HCT116 (cell line): ENCODE data around the gene RANBP10. TPM values are rescaled to one million over a fixed set of nuclear protein-coding genes. Genes with fewer than 3 reads are reported as not detected.
"Not testable (repeated sequence)": the region's sequence is repeated elsewhere in the genome, so short reads cannot be mapped to it uniquely, and the experiment has no call there.

Experiments used
- ATAC-seq: fragments of 200-7000 bp; cut with Tn5 transposase; 2 replicates; pipeline ENCODE4 v1.9.1; 2020; ENCODE audit warnings: mild to moderate bottlenecking, moderate library complexity
- BruUV-seq: library from RNA; stranded (reverse); fragments of 400-500 nt; replicated peaks from 2 replicates; lab custom pipeline; 2021; lab: Mats Ljungman, UMichigan
- CTCF ChIA-PET: fragments of 300-600 bp; sonication (Branson Sonifier 250); formaldehyde crosslinking; loops from one replicate; lab custom pipeline; 2021; ENCODE audit warnings: antibody characterized with exemption; lab: Charles Lee
- POLR2A ChIA-PET: fragments of 300-600, 350-600 bp; sonication (Branson Sonifier 250); formaldehyde crosslinking; loops from one replicate; lab custom pipeline; 2021; ENCODE audit warnings: antibody characterized with exemption; lab: Charles Lee
- RAD21 ChIA-PET, 2 experiments: fragments of 300-600 bp; sonication (Branson Sonifier 250); formaldehyde crosslinking; loops; one replicate each; lab custom pipeline; 2023; ENCODE audit warnings: low total read pairs in 2 of 2; ENCODE audit not compliant: uncharacterized antibody in 2 of 2, unreplicated experiment in 2 of 2, low non-redundant PET in 1 of 2; lab: Charles Lee
- DNase-seq: peaks from one replicate; pipeline ENCODE4 v3.0.0-alpha.2; 2010; ENCODE audit warnings: low read depth, low spot score
- H2AFZ ChIP-seq: fragments of 200-600 bp; shearing (Covaris generic), sonication (generic); 2 replicates; pipeline ENCODE4 v1.6.1; 2017; ENCODE audit warnings: low read depth, mixed run types, mixed read lengths, antibody characterized with exemption, low read length; ENCODE audit not compliant: poor library complexity, severe bottlenecking
- H3K27ac ChIP-seq: 2 replicates; pipeline ENCODE4 v1.5.1; 2012; ENCODE audit warnings: low read depth, low read length
- H3K27me3 ChIP-seq: fragments of 200-600 bp; sonication (generic); 2 replicates; pipeline ENCODE4 v1.6.1; 2016; ENCODE audit warnings: mixed run types, low read length, mixed read lengths; ENCODE audit not compliant: insufficient read depth
- H3K36me3 ChIP-seq, 2 experiments: fragments of 200-500 bp in 1 of 2; fragments of 200-600 bp in 1 of 2; sonication (Bioruptor generic) in 1 of 2; sonication (generic) in 1 of 2; 2 replicates each; pipeline versions ENCODE4 v1.5.1 to v1.6.1; 2014 to 2016; ENCODE audit warnings: low read length in 2 of 2, inconsistent platforms in 1 of 2, mixed read lengths in 1 of 2, mixed run types in 1 of 2; ENCODE audit not compliant: insufficient read depth in 2 of 2, control insufficient read depth in 1 of 2
- H3K4me1 ChIP-seq, 2 experiments: fragments of 200-600 bp in 1 of 2; sonication (generic) in 1 of 2; 2 replicates each; pipeline versions ENCODE4 v1.5.1 to v1.6.1; 2012 to 2017; ENCODE audit warnings: low read length in 2 of 2, inconsistent platforms in 1 of 2, mild to moderate bottlenecking in 1 of 2, mixed read lengths in 1 of 2, mixed run types in 1 of 2, moderate library complexity in 1 of 2; ENCODE audit not compliant: insufficient read depth in 2 of 2, control insufficient read depth in 1 of 2
- H3K4me2 ChIP-seq: fragments of 200-600 bp; sonication (generic); 2 replicates; pipeline ENCODE4 v1.6.1; 2017; ENCODE audit warnings: mixed run types, low read length, mixed read lengths
- H3K4me3 ChIP-seq, 2 experiments: fragments of 200-600 bp in 1 of 2; sonication (generic) in 1 of 2; replicated peaks in 1 of 2; 2 replicates each; pipeline ENCODE4 v1.5.1; 2011 to 2016; ENCODE audit warnings: low read length in 2 of 2, control low read depth in 1 of 2, low read depth in 1 of 2, mild to moderate bottlenecking in 1 of 2, mixed read lengths in 1 of 2, mixed run types in 1 of 2
- H3K79me2 ChIP-seq: fragments of 200-600 bp; sonication (generic); 2 replicates; pipeline ENCODE4 v1.6.1; 2017; ENCODE audit warnings: mild to moderate bottlenecking, mixed run types, low read length, moderate library complexity, mixed read lengths; ENCODE audit not compliant: insufficient read depth
- H3K9ac ChIP-seq: fragments of 200-600 bp; sonication (generic); 2 replicates; pipeline ENCODE4 v1.6.1; 2016; ENCODE audit warnings: low read length, mixed read lengths
- H3K9me2 ChIP-seq: fragments of 200-600 bp; sonication (generic), shearing (Covaris generic); 2 replicates; pipeline ENCODE4 v1.6.1; 2017; ENCODE audit warnings: mixed run types, mild to moderate bottlenecking, moderate library complexity; ENCODE audit not compliant: insufficient read depth
- H3K9me3 ChIP-seq, 2 experiments: fragments of 200-500 bp in 1 of 2; fragments of 200-600 bp in 1 of 2; sonication (Bioruptor generic) in 1 of 2; sonication (generic) in 1 of 2; 2 replicates each; pipeline ENCODE4 v1.6.1; 2014 to 2017; ENCODE audit warnings: low read length in 2 of 2, mixed read lengths in 2 of 2, inconsistent platforms in 1 of 2, low read depth in 1 of 2, mild to moderate bottlenecking in 1 of 2, mixed run types in 1 of 2, moderate library complexity in 1 of 2; ENCODE audit not compliant: control insufficient read depth in 1 of 2, insufficient read depth in 1 of 2
- H4K20me1 ChIP-seq: fragments of 200-600 bp; sonication (generic), shearing (Covaris generic); 2 replicates; pipeline ENCODE4 v1.6.1; 2017; ENCODE audit warnings: mixed run types, mild to moderate bottlenecking, moderate library complexity; ENCODE audit not compliant: insufficient read depth
- CEBPB ChIP-seq: IDR thresholded peaks from 2 replicates; pipeline ENCODE4 v1.6.1; 2012; ENCODE audit warnings: low read depth
- CTCF ChIP-seq, 3 experiments: fragments of 200-600 bp in 1 of 3; sonication (generic) in 1 of 3; IDR thresholded peaks in 2 of 3; conservative IDR thresholded peaks in 1 of 3; 2 replicates each; pipeline ENCODE4 v1.5.1; 2012 to 2017; ENCODE audit warnings: low read depth in 2 of 3, low read length in 2 of 3, antibody characterized with exemption in 1 of 3, borderline replicate concordance in 1 of 3, control low read depth in 1 of 3, mild to moderate bottlenecking in 1 of 3, mixed read lengths in 1 of 3, mixed run types in 1 of 3, moderate library complexity in 1 of 3; ENCODE audit not compliant: insufficient read depth in 1 of 3
- EGR1 ChIP-seq: IDR thresholded peaks from 2 replicates; pipeline ENCODE4 v1.6.1; 2012; ENCODE audit warnings: low read depth
- ELF1 ChIP-seq: IDR thresholded peaks from 2 replicates; pipeline ENCODE4 v1.6.1; 2012; ENCODE audit warnings: low read depth, borderline replicate concordance
- EZH2 ChIP-seq: fragments of 200-600 bp; sonication (generic); IDR thresholded peaks from 2 replicates; pipeline ENCODE4 v1.6.1; 2017; ENCODE audit warnings: antibody characterized with exemption, mixed run types
- JUND ChIP-seq: IDR thresholded peaks from 2 replicates; pipeline ENCODE4 v1.6.1; 2012
- SIN3A ChIP-seq: IDR thresholded peaks from 2 replicates; pipeline ENCODE4 v1.6.1; 2012; ENCODE audit warnings: low read depth
- TCF7L2 ChIP-seq: IDR thresholded peaks from 2 replicates; pipeline ENCODE4 v1.7.0; 2011; ENCODE audit warnings: borderline replicate concordance, inconsistent platforms; ENCODE audit not compliant: insufficient read depth, insufficient read length; ENCODE audit errors: extremely low read depth
- YY1 ChIP-seq: IDR thresholded peaks from 2 replicates; pipeline ENCODE4 v1.6.1; 2011; ENCODE audit warnings: low read length, low read depth, moderate library complexity, mild to moderate bottlenecking; ENCODE audit not compliant: insufficient replicate concordance; ENCODE audit errors: extremely low read depth
- ZFX ChIP-seq: fragments of 450-650 bp; IDR thresholded peaks from 2 replicates; pipeline ENCODE4 v1.6.1; 2017
- intact Hi-C: fragments of 100-400 bp; cut with micrococcal nuclease; formaldehyde crosslinking; loops from 2 replicates; pipeline ENCODE4 v1.10.0; 2022
- total RNA-seq: library from RNA; stranded (reverse); gene quantifications from one replicate; pipeline ENCODE4 v1.2.1, GENCODE V29; 2021; ENCODE audit not compliant: unreplicated experiment

Gene RANBP10
- total RNA-seq, 1 experiment from 2014 or later = 16.9 TPM

DNA sequence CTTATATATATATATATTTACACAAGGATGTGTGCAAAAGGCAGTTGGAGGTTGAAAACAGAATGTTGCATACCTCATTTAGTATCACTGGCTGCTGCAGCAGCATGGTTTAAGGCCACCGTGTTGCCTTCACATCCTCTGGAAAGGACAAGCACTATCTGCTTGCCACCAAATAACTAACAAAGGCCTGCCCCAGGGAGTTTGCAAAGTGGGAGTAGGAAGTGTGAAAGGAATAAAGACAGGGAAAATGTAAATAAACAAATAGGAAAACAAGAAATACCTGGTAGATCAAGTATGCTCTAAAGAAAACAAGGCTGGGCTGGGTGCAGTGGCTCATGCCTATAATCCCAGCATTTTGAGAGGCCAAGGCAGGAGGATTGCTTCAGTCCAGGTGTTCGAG lies 53.7 kb downstream of the RANBP10 start:
- Histone ChIP-seq H4K20me1 (no peaks in the 10 kb centered on the region), H3K27me3 (no peaks in the 10 kb centered on the region), H3K4me1 (no peaks in the 10 kb centered on the region), H3K4me3 (no peak overlapping the region), H3K9me3 (no peaks in the 10 kb centered on the region), H3K79me2 (no peaks in the 10 kb centered on the region; the same call in 1 of the 2 replicates), H3K9ac (no peak overlapping the region), H2AFZ (no peak overlapping the region), H3K9me2 (no peaks in the 10 kb centered on the region), H3K4me2 (no peak overlapping the region), H3K27ac (no peak overlapping the region), H3K36me3 (no peaks in the 10 kb centered on the region)
- ChIA-PET POLR2A (no interaction called here), CTCF (no interaction called here), RAD21 (no interaction called here)
- TF ChIP-seq SIN3A (no peak), CTCF (IDR thresholded peaks at IDR 0.05 in 2 of 3, conservative IDR thresholded peaks at IDR 0.05 in 1 of 3; ENCODE audit: borderline replicate concordance in 1 of 3, insufficient read depth in 1 of 3, low read depth in 2 of 3, low read length in 2 of 3) (no peak), TCF7L2 (no peak), JUND (no peak), ELF1 (no peak), EGR1 (no peak), ZFX (no peak), YY1 (no peak), CEBPB (no peak), EZH2 (no peak)
- intact Hi-C loops = no loop called here
- no TSS peak for BruUV-seq
- DNase-seq = no peak
- ATAC-seq = no peak

DNA sequence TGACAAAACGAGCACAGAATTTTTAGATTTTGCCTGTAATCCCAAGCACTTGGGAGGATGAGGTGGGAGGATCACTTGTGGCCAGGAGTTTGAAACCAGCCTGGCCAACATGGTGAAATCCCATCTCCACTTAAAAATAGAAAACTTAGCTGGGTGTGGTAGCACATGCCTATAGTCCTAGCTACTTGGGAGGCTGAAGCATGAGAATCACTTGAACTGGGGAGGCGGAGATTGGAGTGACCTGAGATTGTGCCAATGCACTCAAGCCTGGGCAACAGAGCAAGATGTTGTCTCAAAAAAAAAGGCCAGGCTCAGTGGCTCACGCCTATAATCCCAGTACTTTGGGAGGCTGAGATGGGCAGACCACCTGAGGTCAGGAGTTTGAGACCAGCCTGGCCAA lies 55.0 kb downstream of the RANBP10 start:
- CTCF ChIA-PET, H3K4me3 ChIP-seq, H3K27ac ChIP-seq, H2AFZ ChIP-seq, ATAC-seq, H3K4me2 ChIP-seq, H3K79me2 ChIP-seq, H3K9ac ChIP-seq, H4K20me1 ChIP-seq, intact Hi-C loops, H3K36me3 ChIP-seq, H3K9me2 ChIP-seq, BruUV-seq, H3K4me1 ChIP-seq, RAD21 ChIA-PET, H3K27me3 ChIP-seq, POLR2A ChIA-PET, DNase-seq, H3K9me3 ChIP-seq: not testable (repeated sequence)
